GM12865 (cell line): ENCODE results near the gene PDE11A.

ENCODE experiments used
- DNase-seq: peaks from one replicate; pipeline ENCODE4 v3.0.0; 2010; ENCODE audit warnings: low read depth
- H3K4me3 ChIP-seq: 2 replicates; pipeline ENCODE4 v1.5.1; 2011; ENCODE audit warnings: mild to moderate bottlenecking, low read depth, low read length, control low read depth
- CTCF ChIP-seq: IDR thresholded peaks from 2 replicates; pipeline ENCODE4 v1.5.1; 2011; ENCODE audit warnings: low read length, control low read depth, low read depth, inconsistent platforms; ENCODE audit not compliant: insufficient read depth; ENCODE audit errors: missing control alignments

The PDE11A gene

GRCh38 chr2:177876950-177877349 lies 195.6 kb downstream of the PDE11A start:
- H3K4me3 ChIP-seq = no peak overlapping the region
- no peak for DNase-seq
- no peak for TF ChIP-seq CTCF

GRCh38 chr2:177874686-177875085 lies 197.9 kb downstream of the PDE11A start:
- DNase-seq = no peak
- H3K4me3 ChIP-seq = no peak overlapping the region
- TF ChIP-seq CTCF = no peak

- no peak for DNase-seq
- H3K4me3 ChIP-seq = no peak overlapping the region
- no peak for TF ChIP-seq CTCF
These were observed 198.7 kb downstream of the PDE11A start for GRCh38 chr2:177873915-177874314.

GRCh38 chr2:177872286-177872685 lies 200.3 kb downstream of the PDE11A start:
- H3K4me3 ChIP-seq = no peak overlapping the region
- TF ChIP-seq CTCF = no peak
- no peak for DNase-seq

- no peak for TF ChIP-seq CTCF
- H3K4me3 ChIP-seq = no peak overlapping the region
- DNase-seq = no peak
These were observed 202.7 kb downstream of the PDE11A start for GRCh38 chr2:177869912-177870311.

- DNase-seq = no peak
- no peak for TF ChIP-seq CTCF
- no peak overlapping the region for H3K4me3 ChIP-seq
These were observed 203.4 kb downstream of the PDE11A start for GRCh38 chr2:177869209-177869608.

- no peak for DNase-seq
- no peak for TF ChIP-seq CTCF
- no peak overlapping the region for H3K4me3 ChIP-seq
These were observed 203.8 kb downstream of the PDE11A start for GRCh38 chr2:177868806-177869205.
